Stimulated activated CD4-positive, alpha-beta T cell treated with anti-CD3 and anti-CD28 coated beads, TNF-alpha, amount 100 ng/mL, for 1 hour (primary cell): ENCODE results near the gene CORO1C.
A peak's percentile ranks its signal among the peaks of the same experiment; 100 is the strongest.
"Not testable (repeated sequence)": the region's sequence is repeated elsewhere in the genome, so short reads cannot be mapped to it uniquely, and the experiment has no call there.

Source experiments
- DNase-seq, 3 donors: peaks; one replicate each; pipeline ENCODE4 v3.0.0-alpha.2; 2020; ENCODE audit warnings: low read depth in 3 of 3, low spot score in 1 of 3

The CORO1C gene

GRCh38 chr12:108731105-108731865 is at the start of gene CORO1C:
CORO1C (minus strand) TSS chr12:108731518; CDS start chr12:108701318, 30,200 bp downstream.
- DNase-seq = peak; percentile 84 to 90 (median 90)

DNA sequence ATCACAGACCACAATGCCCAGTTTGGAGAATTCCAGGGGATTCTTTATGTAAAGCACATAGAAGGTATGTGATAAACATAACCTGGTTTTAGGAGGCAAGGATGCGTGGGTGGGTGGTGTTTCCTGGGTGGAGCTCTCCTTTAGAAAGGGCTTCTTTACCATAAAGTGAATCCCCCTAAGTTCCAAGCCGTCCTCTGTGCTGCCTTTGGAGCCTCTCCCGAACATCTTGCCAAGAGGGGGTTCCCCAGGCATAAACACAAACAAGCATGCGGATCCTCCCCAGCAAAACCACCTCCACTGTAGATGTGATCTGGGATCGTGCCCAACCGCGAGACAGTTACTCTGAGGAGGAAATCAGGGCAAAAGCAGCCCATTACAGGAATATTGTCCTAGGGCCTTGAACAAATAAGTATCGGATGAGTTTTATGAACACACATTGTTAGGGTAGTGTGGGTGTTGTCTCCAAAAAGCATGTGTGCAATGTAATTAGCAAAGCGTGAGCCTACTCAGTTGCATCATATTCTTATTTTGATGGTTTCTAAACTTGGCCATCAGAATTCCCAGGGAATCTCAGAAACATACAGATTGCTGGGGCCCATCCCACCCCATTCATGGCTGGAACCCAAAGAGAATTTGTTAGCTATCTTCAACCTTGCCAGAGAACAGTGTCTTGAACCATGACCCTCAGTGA is 48.8 kb upstream of the CORO1C start:
- no peak for DNase-seq

DNA sequence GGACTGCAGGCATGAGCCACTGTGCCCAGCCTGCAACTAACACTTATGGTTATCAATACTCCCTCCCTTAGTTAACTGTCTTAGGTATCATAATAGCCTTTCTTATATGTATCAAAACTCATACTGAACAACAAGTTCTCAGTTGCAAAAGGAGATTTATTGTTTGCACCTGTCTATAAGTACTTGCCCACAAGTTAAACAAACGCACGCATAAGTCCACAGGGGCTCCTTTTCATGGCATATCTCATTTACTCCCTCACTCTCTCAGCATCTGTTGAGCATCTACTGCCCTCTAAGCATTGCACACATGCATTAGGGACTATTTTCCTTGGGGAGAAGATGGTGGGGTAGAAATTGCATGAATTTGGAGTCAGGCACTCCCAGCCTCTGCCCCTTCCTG is 46.7 kb upstream of the CORO1C start:
- DNase-seq = no peak

DNA sequence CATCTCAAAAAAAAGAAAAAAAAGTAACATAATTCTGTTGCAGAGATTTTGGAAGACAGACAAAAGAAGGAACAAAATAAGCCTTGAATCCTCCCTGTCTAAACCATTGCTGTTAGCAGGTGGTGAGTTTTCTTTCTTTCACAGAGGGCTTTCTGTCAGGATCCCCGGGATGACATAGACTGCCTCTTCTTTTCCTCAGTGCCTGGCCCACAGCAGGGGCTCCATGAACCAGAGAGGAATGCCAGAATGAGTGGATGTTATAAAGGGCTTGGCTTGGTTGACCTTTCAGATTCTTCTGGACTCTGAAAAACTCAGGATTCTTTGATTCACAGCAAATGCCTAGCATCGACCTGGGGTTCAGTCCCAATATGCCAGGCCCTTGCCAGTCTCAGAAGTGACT is 45.8 kb upstream of the CORO1C start:
- no peak for DNase-seq

DNA sequence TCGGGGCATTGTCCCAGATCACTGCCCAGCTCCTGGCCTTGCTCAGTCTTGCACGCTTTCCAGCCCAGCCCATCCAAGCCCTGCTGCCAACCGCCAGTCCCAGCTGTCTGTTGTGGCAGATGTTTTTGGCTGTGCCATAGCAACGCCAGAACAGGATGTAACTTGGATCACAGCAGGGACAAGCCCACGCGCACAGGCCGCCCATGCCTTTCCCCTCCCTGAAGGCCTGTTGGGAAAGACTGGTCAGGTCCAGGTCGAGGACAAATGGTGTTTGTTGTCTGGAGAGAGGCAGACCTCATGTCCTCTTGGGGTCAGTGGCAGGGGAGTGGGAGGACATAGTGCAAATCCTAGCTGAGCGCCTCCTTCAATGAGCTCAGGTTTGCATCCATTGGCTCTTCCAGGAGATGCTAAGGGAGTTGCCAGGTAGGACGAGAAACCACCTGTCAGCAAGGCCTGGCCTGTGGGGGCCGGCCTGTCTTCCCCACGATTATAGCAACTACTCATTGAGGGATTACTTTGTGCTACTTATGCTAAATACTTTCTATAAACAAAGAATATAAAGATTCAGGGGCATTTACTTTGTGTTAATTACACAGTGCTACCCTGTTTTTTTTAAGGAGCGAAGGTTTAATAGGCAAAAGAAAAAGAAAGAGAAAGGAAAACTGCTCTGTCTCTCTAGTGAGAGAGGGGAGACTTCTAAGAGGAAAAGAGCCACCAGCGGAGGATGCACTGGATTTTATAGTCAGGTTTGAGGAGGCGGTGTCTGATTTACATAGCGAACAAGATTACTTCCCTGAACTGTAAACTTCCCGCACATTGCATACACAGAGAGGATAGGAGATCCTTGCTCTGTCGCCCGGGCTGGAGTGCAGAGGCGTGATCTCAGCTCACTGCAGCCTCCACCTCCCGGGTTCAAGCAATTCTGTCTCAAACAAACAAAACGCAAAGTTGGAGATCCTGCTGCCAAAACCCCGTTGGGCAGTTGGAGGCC is 42.8 kb upstream of the CORO1C start:
- DNase-seq = no peak

DNA sequence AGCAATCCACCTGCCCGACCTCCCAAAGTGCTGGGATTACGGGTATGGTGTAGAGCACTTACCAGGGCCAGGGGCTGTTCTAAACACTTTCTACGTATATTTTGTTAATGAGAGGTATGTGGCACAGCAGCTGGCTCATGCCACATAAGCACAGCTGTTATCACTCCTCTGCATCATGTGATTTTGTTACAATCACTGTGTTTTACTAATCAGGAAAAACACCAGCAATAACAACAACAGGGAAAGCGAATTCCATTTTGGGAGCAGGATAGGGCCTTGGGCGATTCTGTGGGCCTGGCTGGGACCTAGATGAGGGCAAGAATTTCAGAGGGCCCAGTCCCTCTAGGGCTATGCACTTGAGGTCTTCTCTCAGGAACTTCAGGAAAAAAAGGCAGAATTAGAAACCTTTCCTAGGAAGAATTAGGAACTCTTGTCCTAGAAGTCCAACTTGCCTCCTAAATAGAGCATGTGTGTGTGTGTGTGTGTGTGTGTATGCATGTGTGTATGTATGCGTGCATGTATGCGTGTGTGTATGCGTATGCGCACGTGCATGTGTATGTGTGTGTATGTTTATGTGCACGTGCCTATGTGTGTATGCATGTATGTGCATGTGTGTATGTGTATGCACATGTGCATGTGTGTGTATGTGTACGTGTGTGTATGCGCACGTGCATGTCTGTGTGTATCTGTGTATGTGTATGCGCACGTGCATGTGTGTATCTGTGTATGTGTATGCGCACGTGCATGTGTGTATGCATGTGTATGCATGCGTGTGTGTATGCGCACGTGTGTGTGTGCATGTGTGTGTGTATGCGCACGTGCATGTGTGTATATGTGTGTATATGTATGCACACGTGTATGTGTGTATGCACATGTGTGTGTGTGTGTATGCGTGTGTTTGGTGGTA is 41.8 kb upstream of the CORO1C start:
- no peak for DNase-seq

DNA sequence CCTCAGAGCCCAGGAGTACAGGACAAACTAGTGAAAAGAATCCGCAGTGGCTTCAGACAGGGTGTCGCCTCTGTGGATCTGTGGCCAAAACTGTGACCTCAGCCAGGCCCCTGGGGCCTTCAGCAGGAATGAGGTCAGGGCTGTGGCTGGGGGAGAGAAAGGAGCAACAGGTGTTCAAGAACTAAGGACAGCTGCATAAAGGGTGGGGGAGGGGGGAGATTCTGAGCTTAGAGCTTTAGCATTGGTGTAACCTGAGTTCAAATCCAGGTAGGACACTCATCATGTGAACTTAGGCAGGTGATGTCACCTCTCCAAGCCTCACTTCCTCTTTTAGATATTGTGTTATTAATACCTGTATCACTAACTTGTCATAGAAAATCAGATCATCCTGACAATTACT is 40.9 kb upstream of the CORO1C start:
- DNase-seq = no peak

- DNase-seq = not testable (repeated sequence)
These were observed 40.5 kb upstream of the CORO1C start for GRCh38 chr12:108771835-108772234.

DNA sequence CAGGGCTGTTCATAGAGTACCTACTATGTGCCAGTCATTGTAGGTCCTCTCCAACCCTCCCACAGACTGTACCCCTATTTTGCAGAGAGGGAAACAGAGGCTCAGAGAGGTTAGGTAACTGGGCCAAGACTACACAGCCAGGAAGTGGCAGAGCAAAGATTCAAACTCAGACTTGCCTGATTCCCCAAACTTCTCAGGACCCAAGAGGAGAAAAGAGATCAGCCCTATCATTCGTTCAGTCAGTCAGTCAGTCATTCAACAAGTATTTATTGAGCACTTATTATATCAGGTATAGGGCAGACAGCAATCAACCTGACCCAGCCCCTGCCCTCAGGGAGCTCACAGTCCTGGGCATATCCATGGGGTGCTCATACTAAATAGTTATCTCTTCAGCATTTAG is 39.6 kb upstream of the CORO1C start:
- DNase-seq = no peak

- no peak for DNase-seq
These were observed 39.0 kb upstream of the CORO1C start for GRCh38 chr12:108770269-108770829.

DNA sequence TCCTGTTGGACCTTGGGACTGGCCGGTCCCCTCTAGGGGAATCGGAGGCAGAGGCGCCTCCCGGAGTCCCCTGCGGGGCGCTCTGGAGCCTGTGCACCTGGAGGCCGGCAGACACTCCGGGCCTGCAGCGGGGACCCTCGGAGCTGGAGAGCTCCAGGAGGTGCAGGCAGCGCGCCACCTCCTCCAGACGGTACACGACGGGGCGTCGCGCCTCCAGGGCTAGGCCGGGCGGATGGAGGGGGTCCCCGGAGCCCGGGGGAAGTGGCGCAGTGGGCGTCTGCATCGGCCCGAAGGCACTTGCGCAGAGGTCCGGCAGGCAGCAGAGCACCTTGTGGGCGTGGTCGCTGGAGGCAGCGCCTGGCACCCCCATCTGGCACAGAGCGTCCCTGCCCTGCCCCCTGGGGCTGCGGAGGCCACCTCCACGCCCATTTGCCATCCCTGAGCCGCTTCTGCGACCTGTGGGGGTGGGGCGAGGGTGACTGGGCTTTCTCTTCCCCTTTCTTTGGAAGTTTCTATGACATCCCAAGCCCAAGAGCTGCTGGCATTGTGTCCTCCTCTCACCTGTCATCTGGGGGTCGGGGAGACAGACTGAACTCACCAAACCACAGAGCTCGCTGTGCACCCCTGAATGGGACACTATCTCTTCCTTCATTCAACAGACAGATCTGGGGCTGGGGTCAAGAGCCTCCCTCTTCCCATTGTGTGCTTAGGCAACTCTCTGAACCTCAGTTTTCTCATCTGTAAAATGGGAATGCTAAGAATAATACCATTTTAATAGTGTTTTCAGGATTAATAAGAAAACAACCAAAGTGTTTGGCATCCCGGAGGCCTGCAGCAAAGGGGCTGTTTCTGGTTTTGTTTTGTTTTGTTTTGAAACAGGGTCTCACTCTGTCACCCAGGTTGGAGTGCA is 37.5 kb upstream of the CORO1C start:
- no peak for DNase-seq

DNA sequence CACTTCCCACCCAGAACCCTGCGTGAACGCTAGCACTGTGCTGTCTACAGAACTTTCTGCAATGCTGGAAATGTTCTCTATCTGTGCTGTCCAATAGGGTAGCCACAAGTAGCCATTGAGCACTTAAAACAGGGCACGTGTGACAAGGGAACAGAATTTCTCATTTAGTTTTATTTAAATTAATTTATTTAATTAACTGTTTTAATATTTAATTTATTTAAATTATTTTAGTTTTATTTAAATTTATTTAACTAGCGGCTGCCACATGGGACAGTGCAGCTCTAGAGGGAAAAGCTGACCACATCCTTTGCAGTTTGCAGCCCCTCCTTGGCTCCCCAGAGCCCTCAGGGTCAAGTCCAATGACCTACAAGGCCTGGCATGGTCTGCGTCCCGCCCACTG is 35.0 kb upstream of the CORO1C start:
- DNase-seq = no peak

DNA sequence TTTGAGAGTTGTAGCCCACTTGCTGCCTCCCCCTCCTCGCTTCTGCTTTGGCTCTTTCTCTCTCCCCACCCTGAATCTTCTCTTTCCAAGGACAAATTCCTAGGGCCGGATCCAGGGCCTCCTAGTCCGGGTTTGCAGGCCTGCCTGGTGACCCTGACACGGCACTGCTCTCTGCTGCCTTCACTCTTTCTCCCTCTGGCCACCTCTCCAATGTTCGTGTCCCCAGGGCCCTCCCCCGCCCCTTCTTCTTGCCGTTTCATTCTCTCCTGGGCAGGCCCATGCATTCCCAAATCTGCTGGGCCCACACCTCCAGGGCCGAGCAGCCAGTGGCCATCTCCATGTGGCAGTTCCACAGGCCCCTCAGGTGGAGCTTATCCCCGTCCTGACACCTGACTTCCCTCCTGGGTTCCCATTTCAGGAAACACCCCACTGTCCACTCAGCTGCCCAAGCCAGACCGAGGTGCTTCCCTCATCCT is 34.0 kb upstream of the CORO1C start:
- DNase-seq = no peak

DNA sequence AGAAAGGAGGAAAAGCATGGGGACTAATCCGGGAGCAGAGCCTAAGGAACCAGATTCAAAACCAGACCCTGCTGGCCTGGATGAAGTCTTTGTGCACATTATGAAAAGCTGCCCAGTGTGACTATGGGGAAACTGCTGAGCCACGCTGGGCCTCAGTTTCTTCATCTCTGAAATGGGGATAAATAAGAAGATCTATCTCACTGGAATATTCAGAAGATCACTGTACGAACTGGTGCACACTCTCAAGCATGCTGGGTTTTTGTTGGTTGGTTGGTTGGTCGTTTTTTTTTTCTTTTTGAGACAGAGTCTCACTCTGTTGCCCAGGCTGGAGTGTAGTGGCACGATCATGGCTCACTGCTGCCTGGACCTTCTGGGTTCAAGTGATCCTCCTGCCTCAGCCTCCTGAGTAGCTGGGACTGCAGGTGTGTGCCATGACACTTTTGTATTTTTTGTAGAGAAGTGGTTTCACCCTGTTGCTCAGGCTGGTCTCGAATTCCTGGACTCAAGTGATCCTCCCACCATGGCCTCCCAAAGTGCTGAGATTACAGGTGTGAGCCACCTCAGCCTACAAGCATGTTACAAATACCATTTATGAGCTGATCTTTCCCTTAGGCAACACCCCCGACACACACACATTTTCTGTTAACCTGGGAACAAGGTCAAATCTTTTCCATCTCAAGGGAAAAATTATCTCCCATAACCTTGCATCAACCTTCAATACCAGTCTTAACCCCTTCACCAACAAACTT is 33.4 kb upstream of the CORO1C start:
- DNase-seq = no peak

- no peak for DNase-seq
These were observed 29.9 kb upstream of the CORO1C start for GRCh38 chr12:108761226-108761625.

DNA sequence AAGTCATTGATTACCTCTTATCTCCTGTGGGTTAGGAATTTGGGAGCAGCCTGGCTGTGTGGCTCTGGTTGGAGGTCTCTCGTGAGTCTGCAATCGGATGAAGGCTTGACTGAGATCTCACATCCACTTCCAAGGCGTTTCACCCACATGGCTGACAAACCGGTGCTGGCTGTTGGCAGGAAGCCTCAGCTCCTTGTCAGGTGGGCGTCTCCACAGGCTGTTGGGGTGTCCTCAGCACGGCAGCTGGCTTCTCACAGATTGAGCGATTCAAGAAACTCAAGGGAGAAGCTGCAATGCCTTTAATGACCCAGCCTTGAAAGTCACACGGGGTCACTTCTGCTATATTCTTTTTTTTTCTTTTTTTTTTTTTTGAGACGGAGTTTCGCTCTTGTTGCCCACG is 28.6 kb upstream of the CORO1C start:
- DNase-seq = no peak

DNA sequence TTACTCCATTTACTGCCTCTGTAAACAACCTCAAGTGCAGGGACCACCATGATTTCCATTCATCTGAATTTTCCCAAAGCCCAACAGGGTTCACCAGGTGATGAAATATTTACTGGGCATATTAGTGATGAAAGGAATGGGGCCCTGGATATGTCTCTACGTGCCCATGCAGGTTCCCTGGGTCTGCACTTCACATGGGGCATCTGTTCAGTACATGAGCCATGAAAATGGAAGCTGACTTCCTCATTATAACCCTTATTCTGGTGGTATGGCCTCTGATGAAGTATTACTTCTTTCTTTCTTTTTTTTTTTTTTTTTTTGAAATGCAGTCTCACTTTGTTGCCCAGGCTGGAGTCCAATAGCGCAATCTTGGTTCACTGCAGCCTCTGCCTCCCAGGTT is 26.5 kb upstream of the CORO1C start:
- no peak for DNase-seq

- no peak for DNase-seq
These were observed 25.1 kb upstream of the CORO1C start for GRCh38 chr12:108756421-108756820.
